ENCODE data around the gene PIP4K2A. TPM values are rescaled to one million over a fixed set of nuclear protein-coding genes. Genes with fewer than 3 reads are reported as not detected.

Gene PIP4K2A
- total and polyA plus RNA-seq, 2 donors (not counting 3 experiments of a cell fraction or from before 2014, with no cell fraction given), result 11.8 to 32.6 TPM

GRCh38 chr10:22583683-22584082 is 130.7 kb downstream of the PIP4K2A start:
- FAIRE-seq (no peak), DNase-seq (ENCODE audit: low read depth, low spot score) (no peak)
- ChIA-PET CTCF (interaction anchor here (0.7 to 3.7 kb wide), 5 partner anchors 9 to 405 kb away, joined by 3 to 22 read pairs (median 3); no protein-coding TSS in a partner anchor), POLR2A (no interaction called here)
- no peak overlapping the region for H3K4me3 ChIP-seq (replicated peaks in 1 of 3; ENCODE audit: insufficient read depth in 1 of 3, low read depth in 1 of 3, low read length in 3 of 3)
- TF ChIP-seq MYC (IDR thresholded peaks at IDR 0.05; ENCODE audit: low read depth, low read length) (no peak), GATA2 (IDR thresholded peaks at IDR 0.05; ENCODE audit: insufficient read depth, insufficient read length, low read depth, low read length) (no peak), FOS (IDR thresholded peaks at IDR 0.05; ENCODE audit: borderline replicate concordance, insufficient read depth, low read length) (no peak), MAX (IDR thresholded peaks at IDR 0.05; ENCODE audit: insufficient read depth, insufficient read length) (no peak), JUN (IDR thresholded peaks at IDR 0.05; ENCODE audit: borderline replicate concordance, insufficient read depth, insufficient read length, low read depth) (no peak), CTCF (IDR thresholded peaks at IDR 0.05; ENCODE audit: extremely low read depth in 1 of 2, insufficient read depth in 1 of 2, low read depth in 1 of 2, low read length in 2 of 2) (no peak), POLR2AphosphoS5 (IDR thresholded peaks at IDR 0.05; ENCODE audit: insufficient read depth, low read depth, low read length) (no peak), POLR2A (IDR thresholded peaks at IDR 0.05; ENCODE audit: low read depth, low read length) (no peak)
- H3K9ac ChIP-seq (replicated peaks; ENCODE audit: extremely low read depth, insufficient read depth, low read length), result no peak overlapping the region
- H3K9me1 ChIP-seq (replicated peaks; ENCODE audit: control insufficient read depth, extremely low read depth, insufficient read depth, low read length), result no peaks in the 10 kb centered on the region
- H3K9me3 ChIP-seq (replicated peaks; ENCODE audit: control insufficient read depth, insufficient read depth, low read length), result no peaks in the 10 kb centered on the region
- intact Hi-C loops (cut with micrococcal nuclease) (no loop called here), dilution Hi-C loops (cut with MboI; ENCODE audit: extremely low pct_ligation_motif_present, low sequenced_read_pairs) (no loop called here)
- no peaks in the 10 kb centered on the region for H3K4me1 ChIP-seq (ENCODE audit: control insufficient read depth, extremely low read depth, insufficient read depth, low read length)
- H3K4me2 ChIP-seq (ENCODE audit: insufficient read depth, low read length), result no peak overlapping the region
- no peak overlapping the region for H3K27ac ChIP-seq (ENCODE audit: insufficient read depth, low read depth, low read length)
- H3K36me3 ChIP-seq (ENCODE audit: control insufficient read depth in 2 of 2, extremely low read depth in 1 of 2, insufficient read depth in 2 of 2, low read length in 2 of 2), result peaks cover 2 to 5% of the 10 kb centered on the region in 2 experiments
- H3K79me2 ChIP-seq (ENCODE audit: control insufficient read depth, insufficient read depth, low read length), result no peaks in the 10 kb centered on the region
- no peak overlapping the region for H2AFZ ChIP-seq (ENCODE audit: low read depth, low read length)
- BruUV-seq (replicated peaks), result no TSS peak
- no peaks in the 10 kb centered on the region for H4K20me1 ChIP-seq (replicated peaks; ENCODE audit: control insufficient read depth, extremely low read depth, insufficient read depth, low read length)
- no peaks in the 10 kb centered on the region for H3K27me3 ChIP-seq (ENCODE audit: control insufficient read depth in 2 of 2, insufficient read depth in 2 of 2, low read length in 2 of 2)
